IPS-20b (cell line): Measurements from ENCODE around the gene TNFRSF9.
A peak's percentile ranks its signal among the peaks of the same experiment; 100 is the strongest.

Experiments
- H3K27ac ChIP-seq: one replicate; pipeline ENCODE4 v1.5.1; 2013; ENCODE audit warnings: low read length
- H3K27me3 ChIP-seq: 2 replicates; pipeline ENCODE4 v1.6.1; 2013; ENCODE audit warnings: mild to moderate bottlenecking, low read length, inconsistent platforms; ENCODE audit not compliant: insufficient read depth
- H3K36me3 ChIP-seq: 2 replicates; pipeline ENCODE4 v1.6.1; 2013; ENCODE audit warnings: low read depth, mild to moderate bottlenecking, inconsistent platforms, low read length, moderate library complexity; ENCODE audit not compliant: insufficient read depth
- H3K4me1 ChIP-seq: 2 replicates; pipeline ENCODE4 v1.6.1; 2013; ENCODE audit warnings: mild to moderate bottlenecking, control low read depth, inconsistent platforms, low read length, moderate library complexity; ENCODE audit not compliant: insufficient read depth
- H3K4me3 ChIP-seq: 2 replicates; pipeline ENCODE4 v1.5.1; 2013; ENCODE audit warnings: mild to moderate bottlenecking, low read length, inconsistent platforms
- H3K9ac ChIP-seq: 2 replicates; pipeline ENCODE4 v1.6.1; 2013; ENCODE audit warnings: low read depth, mild to moderate bottlenecking, inconsistent platforms, low read length, moderate library complexity
- H3K9me3 ChIP-seq: 2 replicates; pipeline ENCODE4 v1.6.1; 2013; ENCODE audit warnings: mild to moderate bottlenecking, low read depth, low read length, inconsistent platforms; ENCODE audit not compliant: insufficient read depth

The TNFRSF9 gene

DNA sequence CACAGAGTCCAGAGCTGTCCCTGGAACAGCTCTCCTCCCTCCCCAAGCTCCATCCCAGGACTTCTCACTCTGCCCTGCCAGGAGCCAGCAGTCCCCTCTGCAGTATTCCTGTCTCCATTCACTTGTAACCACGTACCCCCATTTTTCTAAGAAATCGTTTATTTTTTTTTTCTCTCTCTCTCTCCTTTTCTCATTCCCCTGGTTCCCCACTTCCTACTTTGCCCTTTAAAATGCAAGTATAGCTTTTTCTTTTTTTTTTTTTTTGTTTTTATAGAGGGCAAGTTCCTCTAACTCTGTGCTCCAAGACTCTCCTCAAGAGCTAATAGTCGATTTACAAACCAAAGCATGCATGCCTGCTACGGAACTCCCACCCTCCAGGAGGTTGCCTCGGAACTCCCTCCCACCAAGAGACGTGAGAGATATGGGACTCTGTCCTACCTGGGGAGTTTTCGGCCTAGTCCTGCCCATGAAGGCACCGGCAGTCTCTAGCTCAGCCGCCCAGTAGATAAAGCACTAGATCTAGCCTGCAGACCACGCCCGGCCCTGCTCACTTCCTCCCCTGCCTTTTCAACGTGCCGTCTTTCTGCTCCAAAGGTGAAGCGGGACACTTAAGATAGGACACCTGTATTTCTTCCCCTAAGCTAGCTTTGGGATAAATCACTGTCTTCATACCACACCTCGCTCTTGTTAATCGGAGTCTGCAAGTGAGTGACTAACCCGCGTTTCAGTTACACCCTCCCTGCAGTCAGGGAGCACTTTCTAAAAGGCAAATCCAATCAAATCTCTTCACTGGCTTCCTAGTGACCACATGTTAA, 27.7 kb downstream of the TNFRSF9 start:
- H3K27me3 ChIP-seq = no peaks in the 10 kb centered on the region
- H3K27ac ChIP-seq = no peak overlapping the region
- 0 out of 2 replicates have a peak overlapping the region, but pooled peaks have one; percentile 24 for H3K4me3 ChIP-seq
- H3K4me1 ChIP-seq = no peaks in the 10 kb centered on the region
- H3K9me3 ChIP-seq = no peaks in the 10 kb centered on the region
- no peak overlapping the region for H3K9ac ChIP-seq
- H3K36me3 ChIP-seq = no peaks in the 10 kb centered on the region

- Histone ChIP-seq H3K4me1 (no peaks in the 10 kb centered on the region), H3K4me3 (no peak overlapping the region), H3K9me3 (no peaks in the 10 kb centered on the region), H3K36me3 (no peaks in the 10 kb centered on the region), H3K27me3 (no peaks in the 10 kb centered on the region), H3K9ac (no peak overlapping the region), H3K27ac (no peak overlapping the region)
These were observed 28.5 kb downstream of the TNFRSF9 start for GRCh38 chr1:7912145-7912544.

DNA sequence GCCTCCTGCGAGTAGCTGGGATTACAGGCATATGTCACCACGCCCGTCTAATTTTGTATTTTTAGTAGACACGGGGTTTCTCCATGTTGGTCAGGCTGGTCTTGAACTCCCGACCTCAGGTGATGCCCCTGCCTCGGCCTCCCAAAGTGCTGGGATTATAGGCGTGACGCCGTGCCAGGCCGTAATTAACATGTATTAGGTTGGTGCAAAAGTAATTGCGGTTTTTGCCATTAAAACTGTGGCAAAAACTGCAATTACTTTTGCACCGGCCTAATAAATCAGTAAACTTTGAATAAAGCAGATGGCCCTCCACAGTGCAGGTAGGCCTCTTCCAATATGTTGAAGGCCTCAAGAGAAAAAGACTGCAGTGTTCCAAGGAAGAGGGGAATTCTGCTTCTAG, 35.4 kb downstream of the TNFRSF9 start:
- no peak overlapping the region for H3K27ac ChIP-seq
- H3K4me3 ChIP-seq = no peak overlapping the region
- peaks cover 7% of the 10 kb centered on the region; the same call in 1 of the 2 replicates for H3K27me3 ChIP-seq
- no peak overlapping the region for H3K9ac ChIP-seq
- H3K4me1 ChIP-seq = no peaks in the 10 kb centered on the region
- H3K36me3 ChIP-seq = no peaks in the 10 kb centered on the region
- H3K9me3 ChIP-seq = no peaks in the 10 kb centered on the region

- Histone ChIP-seq H3K27ac (no peak overlapping the region), H3K9ac (no peak overlapping the region), H3K4me3 (no peak overlapping the region), H3K9me3 (no peaks in the 10 kb centered on the region), H3K4me1 (no peaks in the 10 kb centered on the region), H3K27me3 (peaks cover 7% of the 10 kb centered on the region; the same call in 1 of the 2 replicates), H3K36me3 (no peaks in the 10 kb centered on the region)
These were observed 38.1 kb downstream of the TNFRSF9 start for GRCh38 chr1:7902478-7903085.

GRCh38 chr1:7899741-7900140, 40.9 kb downstream of the TNFRSF9 start:
- no peak overlapping the region for H3K27ac ChIP-seq
- H3K9ac ChIP-seq = no peak overlapping the region
- H3K27me3 ChIP-seq = peaks cover 7% of the 10 kb centered on the region; the same call in 1 of the 2 replicates
- no peaks in the 10 kb centered on the region for H3K4me1 ChIP-seq
- no peak overlapping the region for H3K4me3 ChIP-seq
- no peaks in the 10 kb centered on the region for H3K9me3 ChIP-seq
- no peaks in the 10 kb centered on the region for H3K36me3 ChIP-seq

DNA sequence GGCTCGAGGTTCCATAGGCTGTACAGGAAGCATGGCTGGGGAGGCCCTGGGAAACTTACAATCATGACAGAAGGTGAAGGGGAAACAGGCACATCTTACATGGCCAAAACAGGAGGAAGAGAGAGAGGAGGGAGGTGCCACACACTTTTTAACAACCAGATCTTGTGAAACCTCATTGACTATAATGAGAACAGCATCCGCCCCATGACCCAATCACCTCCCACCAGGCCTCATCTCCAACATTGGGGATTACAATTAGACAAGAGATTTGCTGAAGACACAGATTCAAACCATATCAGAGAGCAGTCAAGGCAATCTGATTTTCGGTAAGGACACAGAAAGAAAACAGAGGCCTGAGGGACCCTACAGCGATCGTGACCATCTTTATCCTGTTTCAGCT, 41.7 kb downstream of the TNFRSF9 start:
- Histone ChIP-seq H3K27me3 (peaks cover 7% of the 10 kb centered on the region; the same call in 1 of the 2 replicates), H3K9me3 (no peaks in the 10 kb centered on the region), H3K36me3 (no peaks in the 10 kb centered on the region), H3K27ac (no peak overlapping the region), H3K4me3 (no peak overlapping the region), H3K4me1 (no peaks in the 10 kb centered on the region), H3K9ac (no peak overlapping the region)

- H3K9ac ChIP-seq = no peak overlapping the region
- no peaks in the 10 kb centered on the region for H3K4me1 ChIP-seq
- H3K27me3 ChIP-seq = peaks cover 4% of the 10 kb centered on the region; the same call in 1 of the 2 replicates
- H3K27ac ChIP-seq = no peak overlapping the region
- H3K9me3 ChIP-seq = no peaks in the 10 kb centered on the region
- no peaks in the 10 kb centered on the region for H3K36me3 ChIP-seq
- H3K4me3 ChIP-seq = no peak overlapping the region
These were observed 43.6 kb downstream of the TNFRSF9 start for GRCh38 chr1:7896994-7897393.

GRCh38 chr1:7893529-7894180, 47.0 kb downstream of the TNFRSF9 start:
- Histone ChIP-seq H3K27ac (no peak overlapping the region), H3K9ac (no peak overlapping the region), H3K4me1 (no peaks in the 10 kb centered on the region), H3K27me3 (no peaks in the 10 kb centered on the region), H3K4me3 (no peak overlapping the region), H3K9me3 (no peaks in the 10 kb centered on the region), H3K36me3 (no peaks in the 10 kb centered on the region)

DNA sequence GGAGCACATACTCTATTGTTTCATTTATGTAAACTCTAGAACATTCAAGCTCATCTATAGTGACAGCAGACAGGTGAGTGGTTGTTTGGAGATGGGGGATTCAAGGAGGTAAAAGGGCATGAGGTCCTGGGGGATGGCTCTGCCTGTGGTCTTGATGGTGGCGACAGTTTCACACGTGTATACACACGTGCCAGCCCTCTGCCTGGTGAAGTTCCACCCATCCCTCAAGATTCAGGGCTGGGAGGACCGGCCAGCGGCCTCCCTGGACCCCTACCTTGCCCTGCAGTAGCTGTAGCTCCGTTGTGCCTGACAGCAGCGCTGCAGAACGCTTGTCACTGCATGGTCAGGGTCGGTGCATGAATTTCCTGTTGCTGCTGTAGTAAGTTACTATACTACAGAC, 48.8 kb downstream of the TNFRSF9 start:
- H3K9ac ChIP-seq = no peak overlapping the region

DNA sequence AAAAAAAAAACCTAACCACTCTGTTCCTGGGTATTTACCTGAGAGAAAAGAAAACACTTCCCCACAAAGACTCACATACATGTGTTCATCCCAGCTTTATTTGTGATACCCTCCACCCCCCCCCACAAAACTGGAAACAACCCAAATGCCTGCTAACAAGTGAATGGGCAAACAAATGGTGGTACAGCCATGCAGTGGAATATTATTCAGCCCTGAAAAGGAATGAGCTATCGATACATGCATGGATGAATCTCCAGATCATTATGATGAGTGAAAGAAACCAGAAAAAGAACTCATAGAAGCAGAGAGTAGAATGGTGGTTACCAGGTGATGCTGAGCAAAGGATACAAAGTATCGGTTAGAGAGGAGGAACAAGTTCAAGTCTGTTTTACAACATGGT, 49.8 kb downstream of the TNFRSF9 start:
- Histone ChIP-seq H3K9me3 (no peaks in the 10 kb centered on the region), H3K27me3 (no peaks in the 10 kb centered on the region), H3K4me1 (no peaks in the 10 kb centered on the region), H3K27ac (no peak overlapping the region), H3K4me3 (no peak overlapping the region), H3K9ac (no peak overlapping the region), H3K36me3 (no peaks in the 10 kb centered on the region)

More for the DNA sequence above, 48.8 kb downstream of the TNFRSF9 start:
- H3K36me3 ChIP-seq = no peaks in the 10 kb centered on the region
- no peak overlapping the region for H3K27ac ChIP-seq
- no peaks in the 10 kb centered on the region for H3K9me3 ChIP-seq
- H3K4me1 ChIP-seq = no peaks in the 10 kb centered on the region
- no peak overlapping the region for H3K4me3 ChIP-seq
- H3K27me3 ChIP-seq = no peaks in the 10 kb centered on the region

- Histone ChIP-seq H3K4me1 (no peaks in the 10 kb centered on the region), H3K27me3 (no peaks in the 10 kb centered on the region), H3K4me3 (no peak overlapping the region), H3K9ac (no peak overlapping the region), H3K36me3 (no peaks in the 10 kb centered on the region), H3K9me3 (no peaks in the 10 kb centered on the region), H3K27ac (no peak overlapping the region)
These were observed 52.2 kb downstream of the TNFRSF9 start for GRCh38 chr1:7888248-7889081.
